Measurements from ENCODE around the gene GCKR.

Gene GCKR

GRCh38 chr2:27572998-27573429, 76.4 kb downstream of the GCKR start:
- DNase-seq (ENCODE audit: low spot score), result no peak
